HepG2 (cell line): ENCODE results near the gene BTBD1. TPM values are rescaled to one million over a fixed set of nuclear protein-coding genes. Genes with fewer than 3 reads are reported as not detected.

ENCODE experiments used
- BRD4 ChIP-seq: sonication (generic); formaldehyde crosslinking; IDR thresholded peaks from 2 replicates; pipeline ENCODE4 v1.4.0; 2020; ENCODE audit warnings: missing genetic modification reagents
- CEBPB ChIP-seq: IDR thresholded peaks from 2 replicates; pipeline ENCODE4 v1.6.1; 2011; ENCODE audit warnings: low read depth, low read length, improper control_type of control experiment, borderline replicate concordance
- HINFP ChIP-seq: sonication (generic); formaldehyde crosslinking; IDR thresholded peaks from 2 replicates; pipeline ENCODE4 v1.4.0; 2020; ENCODE audit warnings: low read depth, mild to moderate bottlenecking, missing genetic modification reagents
- SRF ChIP-seq: IDR thresholded peaks from 2 replicates; pipeline ENCODE4 v1.6.1; 2011; ENCODE audit warnings: mild to moderate bottlenecking, low read depth, low read length, moderate library complexity
- SSRP1 ChIP-seq: IDR thresholded peaks from 2 replicates; pipeline ENCODE4 v1.6.1; 2016; ENCODE audit warnings: control low read depth
- ZHX1 ChIP-seq: sonication (generic); formaldehyde crosslinking; IDR thresholded peaks from 2 replicates; pipeline ENCODE4 v1.8.1; 2022; ENCODE audit warnings: low read depth, mild to moderate bottlenecking, missing genetic modification reagents
- ZNF326 ChIP-seq: sonication (generic); formaldehyde crosslinking; IDR thresholded peaks from 2 replicates; pipeline ENCODE4 v1.4.0; 2020; ENCODE audit warnings: missing genetic modification reagents, borderline replicate concordance
- ZNF552 ChIP-seq: sonication (generic); formaldehyde crosslinking; IDR thresholded peaks from 2 replicates; pipeline ENCODE4 v1.9.0; 2022; ENCODE audit warnings: missing genetic modification reagents, mild to moderate bottlenecking, borderline replicate concordance
- ZNF740 ChIP-seq: sonication (generic); formaldehyde crosslinking; IDR thresholded peaks from 2 replicates; pipeline ENCODE4 v1.4.0; 2020; ENCODE audit warnings: missing genetic modification reagents
- polyA plus RNA-seq, 8 experiments: library from polyadenylated mRNA; depleted of rRNA in 3 of 8; stranded (reverse) in 7 of 8; unstranded in 1 of 8; fragments of >200 nt; fragmentation: Illumina TruSeq in 4 of 8; extraction: Trizol in 4 of 8; gene quantifications; 2 replicates each; pipeline versions ENCODE4 v1.2.1 to v1.2.3, GENCODE V29; 2011 to 2016; ENCODE audit warnings: low read depth in 4 of 8, missing spikeins in 1 of 8, mixed read lengths in 1 of 8; ENCODE audit not compliant: insufficient read depth in 1 of 8
- total RNA-seq, 5 experiments: library from RNA; depleted of rRNA; stranded (reverse); fragments of >200 nt; fragmentation: Illumina TruSeq; extraction: Trizol; gene quantifications; 2 replicates each; pipeline ENCODE4 v1.2.3, GENCODE V29; 2016; ENCODE audit warnings: low read depth in 1 of 5
- TF ChIP-seq, protein P1 (sequence below): sonication (generic); formaldehyde crosslinking; IDR thresholded peaks from 2 replicates; pipeline ENCODE4 v1.8.1; 2023; ENCODE audit warnings: mild to moderate bottlenecking, inconsistent platforms, moderate library complexity, missing genetic modification reagents, borderline replicate concordance
- TF ChIP-seq, protein P2 (sequence below): sonication (generic); formaldehyde crosslinking; IDR thresholded peaks from 2 replicates; pipeline ENCODE4 v1.4.0; 2020; ENCODE audit warnings: missing genetic modification reagents

The BTBD1 gene
- total and polyA plus RNA-seq, 2 of the 13 experiments (the other 11 are each of a cell fraction or from before 2014, with no cell fraction given) = 32.1 to 53.9 TPM

DNA sequence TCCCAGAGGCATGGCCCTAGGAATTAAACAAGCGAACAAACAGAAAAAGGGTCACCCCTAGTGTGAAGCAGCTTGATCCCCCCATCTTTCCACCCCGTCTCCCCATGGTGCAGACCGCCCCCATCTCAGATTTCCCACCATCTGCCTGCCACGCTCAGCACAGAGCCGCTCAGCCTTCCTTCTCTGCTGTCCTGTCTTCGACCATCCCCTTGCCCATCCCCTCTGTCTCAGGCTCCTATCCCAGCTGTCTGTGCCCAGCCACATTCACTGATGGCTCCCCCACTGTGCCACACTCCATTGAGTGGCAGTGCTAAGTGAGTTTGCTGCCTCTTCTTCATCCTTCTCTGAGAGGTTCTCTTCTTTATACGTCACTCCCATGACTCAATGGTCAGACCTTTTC lies 11.7 kb upstream of the BTBD1 start (continued):
- TF ChIP-seq ZHX1 = no peak
- TF ChIP-seq SSRP1 (CRISPR knock-in tag) = no peak
- TF ChIP-seq HINFP (CRISPR knock-in tag) = no peak
- TF ChIP-seq, protein P1, sequence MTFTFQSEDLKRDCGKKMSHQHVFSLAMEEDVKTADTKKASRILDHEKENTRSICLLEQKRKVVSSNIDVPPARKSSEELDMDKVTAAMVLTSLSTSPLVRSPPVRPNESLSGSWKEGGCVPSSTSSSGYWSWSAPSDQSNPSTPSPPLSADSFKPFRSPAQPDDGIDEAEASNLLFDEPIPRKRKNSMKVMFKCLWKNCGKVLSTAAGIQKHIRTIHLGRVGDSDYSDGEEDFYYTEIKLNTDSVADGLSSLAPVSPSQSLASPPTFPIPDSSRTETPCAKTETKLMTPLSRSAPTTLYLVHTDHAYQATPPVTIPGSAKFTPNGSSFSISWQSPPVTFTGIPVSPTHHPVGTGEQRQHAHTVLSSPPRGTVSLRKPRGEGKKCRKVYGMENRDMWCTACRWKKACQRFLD (CRISPR knock-in tag) = no peak
- no peak for TF ChIP-seq ZNF740 (CRISPR knock-in tag)
- TF ChIP-seq ZNF552 (CRISPR knock-in tag) = no peak
- no peak for TF ChIP-seq SRF
- TF ChIP-seq ZNF326 (CRISPR knock-in tag) = no peak
- TF ChIP-seq BRD4 (CRISPR knock-in tag) = no peak
- TF ChIP-seq CEBPB = no peak
- TF ChIP-seq, protein P2, sequence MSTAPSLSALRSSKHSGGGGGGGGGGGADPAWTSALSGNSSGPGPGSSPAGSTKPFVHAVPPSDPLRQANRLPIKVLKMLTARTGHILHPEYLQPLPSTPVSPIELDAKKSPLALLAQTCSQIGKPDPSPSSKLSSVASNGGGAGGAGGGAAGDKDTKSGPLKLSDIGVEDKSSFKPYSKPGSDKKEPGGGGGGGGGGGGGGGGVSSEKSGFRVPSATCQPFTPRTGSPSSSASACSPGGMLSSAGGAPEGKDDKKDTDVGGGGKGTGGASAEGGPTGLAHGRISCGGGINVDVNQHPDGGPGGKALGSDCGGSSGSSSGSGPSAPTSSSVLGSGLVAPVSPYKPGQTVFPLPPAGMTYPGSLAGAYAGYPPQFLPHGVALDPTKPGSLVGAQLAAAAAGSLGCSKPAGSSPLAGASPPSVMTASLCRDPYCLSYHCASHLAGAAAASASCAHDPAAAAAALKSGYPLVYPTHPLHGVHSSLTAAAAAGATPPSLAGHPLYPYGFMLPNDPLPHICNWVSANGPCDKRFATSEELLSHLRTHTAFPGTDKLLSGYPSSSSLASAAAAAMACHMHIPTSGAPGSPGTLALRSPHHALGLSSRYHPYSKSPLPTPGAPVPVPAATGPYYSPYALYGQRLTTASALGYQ (CRISPR knock-in tag) = no peak
